BLaER1 treated with 17β-estradiol and CSF1 and Interleukin-3, amounts not matched to agents 10 nM and 100 nM (cell line): Measurements from ENCODE around the gene DLL1.

Source experiments
- H3K27ac ChIP-seq, 11 experiments: shearing (Covaris generic); formaldehyde crosslinking; 2 replicates each; pipeline ENCODE4 v1.8.1; 2022
- H3K27me3 ChIP-seq, 11 experiments: shearing (Covaris generic); formaldehyde crosslinking; 2 replicates each; pipeline ENCODE4 v1.8.1; 2022
- H3K36me3 ChIP-seq, 11 experiments: shearing (Covaris generic); formaldehyde crosslinking; 2 replicates each; pipeline ENCODE4 v1.8.1; 2022
- H3K4me1 ChIP-seq, 10 experiments: shearing (Covaris generic); formaldehyde crosslinking; 2 replicates each; pipeline ENCODE4 v1.8.1; 2022
- H3K4me2 ChIP-seq, 11 experiments: shearing (Covaris generic); formaldehyde crosslinking; 2 replicates each; pipeline ENCODE4 v1.8.1; 2022
- H3K4me3 ChIP-seq, 10 experiments: shearing (Covaris generic); formaldehyde crosslinking; 2 replicates each; pipeline ENCODE4 v1.8.1; 2022
- H3K9ac ChIP-seq, 11 experiments: shearing (Covaris generic); formaldehyde crosslinking; 2 replicates each; pipeline ENCODE4 v1.8.1; 2022
- H3K9me3 ChIP-seq, 11 experiments: shearing (Covaris generic); formaldehyde crosslinking; replicated peaks in 1 of 11; 2 replicates each; pipeline ENCODE4 v1.8.1; 2022
- H4K20me1 ChIP-seq, 11 experiments: shearing (Covaris generic); formaldehyde crosslinking; 2 replicates each; pipeline ENCODE4 v1.8.1; 2022
- Cebpa-rat ChIP-seq, 11 experiments: shearing (Covaris generic); IDR thresholded peaks; 2 replicates each; pipeline ENCODE4 v1.8.1; 2022

Gene DLL1

DNA sequence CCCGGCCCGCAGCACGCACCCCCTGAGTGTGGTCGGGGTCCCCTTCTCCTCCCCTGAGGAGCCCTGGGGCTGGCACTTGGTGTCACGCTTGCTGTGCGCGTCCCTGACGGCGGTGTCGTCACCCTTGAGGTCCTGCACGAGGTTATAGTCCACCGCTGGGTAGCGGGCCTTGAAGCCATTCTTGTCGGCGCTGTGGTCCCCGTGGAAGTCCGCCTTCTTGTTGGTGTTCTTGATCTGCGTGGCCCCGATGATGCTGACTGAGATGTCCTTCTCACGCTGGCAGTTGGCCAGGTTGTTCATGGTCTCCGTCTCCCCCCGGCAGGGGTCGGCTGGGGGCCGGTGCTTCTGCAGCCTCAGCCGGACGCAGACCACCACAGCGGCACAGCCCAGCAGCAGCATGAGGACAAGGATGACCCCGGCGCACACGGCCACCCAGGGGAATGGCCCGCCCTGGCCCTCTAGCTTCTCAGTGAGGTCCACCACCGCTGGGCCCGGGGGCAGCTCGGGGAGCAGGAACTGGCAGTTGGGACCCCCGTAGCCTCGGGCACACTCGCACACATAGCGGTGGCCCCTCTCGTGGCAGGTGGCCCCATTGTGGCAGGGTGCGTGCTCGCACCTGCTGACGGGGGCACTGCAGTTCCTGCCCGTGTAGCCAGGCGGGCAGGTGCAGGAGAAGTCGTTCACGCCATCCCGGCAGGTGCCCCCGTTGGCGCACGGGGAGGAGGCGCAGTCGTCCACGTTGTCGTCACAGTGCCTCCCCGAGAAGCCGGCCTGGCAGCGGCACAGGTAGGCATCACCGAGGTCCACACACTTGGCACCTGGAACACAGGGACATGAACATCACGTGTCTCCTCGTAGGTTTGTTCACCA, 7.4 kb downstream of the DLL1 start:
- peaks cover 58 to 91% (median 76%) of the 10 kb centered on the region in 11 experiments for H3K27me3 ChIP-seq
- no peak for TF ChIP-seq Cebpa-rat (IDR thresholded peaks at IDR 0.05)
- peaks cover 0 to 63% (median 0%) of the 10 kb centered on the region in 11 experiments; a peak in 4 of 22 replicates for H3K36me3 ChIP-seq
- H3K4me3 ChIP-seq, result no peak overlapping the region
- H3K4me1 ChIP-seq, result peaks cover 15 to 29% (median 27%) of the 10 kb centered on the region in 10 experiments
- H3K4me2 ChIP-seq, result no peak overlapping the region
- H3K27ac ChIP-seq, result no peak overlapping the region
- no peaks in the 10 kb centered on the region for H3K9me3 ChIP-seq
- no peak overlapping the region for H3K9ac ChIP-seq
- H4K20me1 ChIP-seq, result peaks cover 21 to 61% (median 40%) of the 10 kb centered on the region in 11 experiments; a peak in 21 of 22 replicates

DNA sequence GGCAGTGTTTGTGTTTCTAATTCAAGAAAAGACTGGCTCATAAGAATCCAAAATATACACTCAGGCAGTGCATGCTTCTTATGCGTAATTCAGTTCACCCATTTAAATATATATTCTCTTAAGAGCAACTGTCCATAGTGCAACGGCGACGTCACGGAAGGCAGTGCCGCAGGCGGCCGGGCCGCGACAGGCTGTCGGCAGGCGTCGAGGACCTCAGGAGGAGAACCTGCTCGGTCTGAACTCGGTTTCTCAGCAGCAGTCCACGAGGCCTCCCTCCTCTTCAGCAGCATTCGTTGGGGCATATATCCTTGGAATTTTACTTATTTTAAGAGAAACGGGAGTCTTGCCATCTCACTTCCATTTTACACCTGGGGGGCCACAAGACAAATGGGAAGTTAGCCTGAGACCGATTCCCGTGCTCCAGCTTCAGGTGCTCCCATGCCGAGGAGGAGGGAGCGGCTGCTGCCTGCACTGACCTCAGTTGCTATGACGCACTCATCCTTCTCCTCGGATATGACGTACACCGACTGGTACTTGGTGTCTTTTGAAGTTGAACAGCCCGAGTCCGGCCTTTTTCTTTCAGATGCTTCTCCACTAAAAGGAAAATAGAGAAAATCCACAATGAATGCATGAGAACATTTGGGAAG, 8.2 kb downstream of the DLL1 start:
- H4K20me1 ChIP-seq, result peaks cover 13 to 53% (median 32%) of the 10 kb centered on the region in 11 experiments; a peak in 18 of 22 replicates
- H3K27ac ChIP-seq, result no peak overlapping the region
- no peak for TF ChIP-seq Cebpa-rat (IDR thresholded peaks at IDR 0.05)
- H3K4me3 ChIP-seq, result no peak overlapping the region
- H3K27me3 ChIP-seq, result peaks cover 49 to 83% (median 68%) of the 10 kb centered on the region in 11 experiments
- no peak overlapping the region for H3K4me2 ChIP-seq
- H3K9me3 ChIP-seq, result no peaks in the 10 kb centered on the region
- H3K4me1 ChIP-seq, result peaks cover 18 to 33% (median 32%) of the 10 kb centered on the region in 10 experiments
- H3K36me3 ChIP-seq, result peaks cover 0 to 55% (median 0%) of the 10 kb centered on the region in 11 experiments; a peak in 4 of 22 replicates
- H3K9ac ChIP-seq, result no peak overlapping the region

DNA sequence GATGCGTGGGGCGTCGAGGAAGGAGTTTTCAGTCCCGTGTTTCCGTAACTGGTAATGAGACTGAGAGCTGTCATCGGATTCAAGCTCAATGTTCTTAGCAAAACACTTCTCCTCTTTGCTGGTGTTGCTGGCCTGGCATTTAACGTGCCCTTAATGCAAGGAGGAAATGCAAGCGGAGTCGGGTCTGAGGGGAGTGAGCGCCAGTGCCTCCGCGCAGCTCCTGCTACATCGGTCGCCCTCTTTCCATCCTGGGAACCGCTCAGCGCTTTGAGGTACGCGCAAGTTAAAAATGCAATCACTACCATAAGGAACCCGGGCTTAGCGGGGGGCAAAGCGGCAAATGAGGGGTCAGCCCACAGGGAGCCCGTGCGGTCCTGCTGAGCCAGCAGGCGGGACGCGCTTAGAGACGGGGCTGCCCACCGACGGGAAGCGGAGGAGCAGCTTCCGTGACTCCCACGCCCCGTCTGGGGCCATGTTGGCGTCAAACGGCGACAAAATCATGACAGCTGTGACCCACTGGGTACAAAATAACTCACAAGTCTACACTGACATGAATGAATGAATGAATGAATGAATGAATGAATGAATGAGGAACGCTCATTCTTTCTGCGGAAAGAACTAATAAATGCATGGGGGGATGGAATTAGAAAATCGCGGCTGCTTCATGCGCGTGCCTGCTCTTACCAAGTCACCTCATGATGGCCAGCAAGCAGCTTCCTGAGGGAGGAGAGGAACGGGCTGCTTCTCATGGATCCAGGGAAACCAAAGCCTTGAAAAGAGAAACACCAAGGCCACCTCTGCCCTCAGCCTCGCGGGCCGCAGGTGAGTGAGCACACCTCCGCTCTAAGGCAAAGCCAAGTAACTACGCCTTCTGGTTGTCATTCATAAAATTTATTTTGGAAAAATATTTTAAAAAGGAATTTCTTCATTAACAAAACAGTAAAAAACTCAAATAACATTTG, 9.3 kb downstream of the DLL1 start:
- Histone ChIP-seq H3K4me2 (no peak overlapping the region), H3K27ac (no peak overlapping the region), H3K4me3 (no peak overlapping the region), H3K36me3 (peaks cover 0 to 44% (median 0%) of the 10 kb centered on the region in 11 experiments; a peak in 4 of 22 replicates), H4K20me1 (peaks cover 7 to 43% (median 22%) of the 10 kb centered on the region in 11 experiments; a peak in 15 of 22 replicates), H3K9me3 (no peaks in the 10 kb centered on the region; a peak in 1 of 22 replicates), H3K4me1 (peaks cover 18 to 44% (median 41%) of the 10 kb centered on the region in 10 experiments), H3K27me3 (peaks cover 39 to 72% (median 58%) of the 10 kb centered on the region in 11 experiments), H3K9ac (no peak overlapping the region)
- no peak for TF ChIP-seq Cebpa-rat (IDR thresholded peaks at IDR 0.05)

DNA sequence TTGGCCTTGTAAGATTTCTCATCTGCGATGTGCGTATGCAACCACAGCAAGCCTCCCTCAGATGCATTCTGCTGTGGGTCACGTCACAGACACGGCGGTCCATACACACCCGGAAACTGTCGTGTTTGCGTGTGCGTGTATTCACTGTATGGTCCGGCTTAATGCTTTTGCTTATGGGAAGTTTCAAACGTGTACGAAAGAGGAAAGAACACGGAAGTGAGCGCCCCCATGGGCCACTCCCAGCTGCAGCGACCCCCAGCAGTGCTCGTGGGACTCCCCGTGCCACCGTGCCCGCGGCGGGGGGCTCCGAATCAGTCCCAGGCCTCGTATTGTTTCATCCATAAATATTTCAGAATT, 10.2 kb downstream of the DLL1 start:
- peaks cover 18 to 52% (median 46%) of the 10 kb centered on the region in 10 experiments for H3K4me1 ChIP-seq
- peaks cover 30 to 63% (median 48%) of the 10 kb centered on the region in 11 experiments for H3K27me3 ChIP-seq
- H3K4me3 ChIP-seq, result no peak overlapping the region
- peaks cover 0 to 35% (median 0%) of the 10 kb centered on the region in 11 experiments; a peak in 4 of 22 replicates for H3K36me3 ChIP-seq
- H3K4me2 ChIP-seq, result peak overlapping the region in 8 of 11 experiments; percentile 66 to 83 (median 79); a peak in 15 of 22 replicates
- no peak for TF ChIP-seq Cebpa-rat (IDR thresholded peaks at IDR 0.05)
- no peak overlapping the region for H3K27ac ChIP-seq
- H3K9ac ChIP-seq, result no peak overlapping the region
- H4K20me1 ChIP-seq, result peaks cover 7 to 33% (median 17%) of the 10 kb centered on the region in 11 experiments; a peak in 15 of 22 replicates
- H3K9me3 ChIP-seq, result no peaks in the 10 kb centered on the region; a peak in 1 of 22 replicates

DNA sequence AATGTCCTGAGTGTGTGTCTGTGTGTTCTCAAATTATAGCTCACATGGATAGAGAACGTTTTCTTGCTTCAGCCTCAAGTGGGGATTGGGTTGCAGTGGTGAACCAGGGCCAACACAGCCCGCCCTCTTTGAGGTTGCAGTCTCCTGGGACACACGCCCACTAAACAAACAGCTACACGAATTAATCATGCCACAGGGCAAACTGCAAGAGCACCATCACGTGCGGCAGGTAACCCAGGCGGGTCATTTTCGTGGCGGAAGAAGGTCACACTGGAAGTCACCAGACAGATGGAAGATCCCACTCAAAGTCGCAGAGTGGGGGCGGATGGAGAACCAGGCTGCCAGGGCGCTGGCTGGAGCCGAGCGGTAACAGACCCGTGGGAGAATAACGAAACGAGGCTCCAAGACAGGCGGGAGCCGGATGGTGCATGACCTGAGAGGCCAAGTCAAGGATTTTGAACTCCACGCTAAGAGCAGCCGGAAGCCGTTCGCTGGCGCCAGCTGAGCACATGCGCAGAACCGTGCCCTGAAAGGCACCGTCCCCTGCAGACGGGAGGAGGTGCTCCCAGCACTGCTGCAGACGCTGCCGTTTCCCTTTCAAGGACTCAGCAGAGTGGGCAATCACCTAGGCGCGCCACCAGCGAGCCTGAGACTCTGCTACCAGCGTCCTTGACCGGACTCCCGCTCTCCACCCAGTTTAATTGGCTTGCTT, 10.7 kb downstream of the DLL1 start:
- H3K4me1 ChIP-seq, result peaks cover 18 to 53% (median 46%) of the 10 kb centered on the region in 10 experiments
- H3K4me3 ChIP-seq, result no peak overlapping the region
- H3K27ac ChIP-seq, result no peak overlapping the region
- peaks cover 24 to 59% (median 44%) of the 10 kb centered on the region in 11 experiments for H3K27me3 ChIP-seq
- H4K20me1 ChIP-seq, result peaks cover 4 to 28% (median 11%) of the 10 kb centered on the region in 11 experiments; a peak in 14 of 22 replicates
- TF ChIP-seq Cebpa-rat (IDR thresholded peaks at IDR 0.05), result no peak
- no peaks in the 10 kb centered on the region; a peak in 1 of 22 replicates for H3K9me3 ChIP-seq
- peak overlapping the region in 8 of 11 experiments; percentile 66 to 83 (median 79); a peak in 18 of 22 replicates for H3K4me2 ChIP-seq
- H3K36me3 ChIP-seq, result peaks cover 0 to 29% (median 0%) of the 10 kb centered on the region in 11 experiments; a peak in 4 of 22 replicates
- H3K9ac ChIP-seq, result no peak overlapping the region

DNA sequence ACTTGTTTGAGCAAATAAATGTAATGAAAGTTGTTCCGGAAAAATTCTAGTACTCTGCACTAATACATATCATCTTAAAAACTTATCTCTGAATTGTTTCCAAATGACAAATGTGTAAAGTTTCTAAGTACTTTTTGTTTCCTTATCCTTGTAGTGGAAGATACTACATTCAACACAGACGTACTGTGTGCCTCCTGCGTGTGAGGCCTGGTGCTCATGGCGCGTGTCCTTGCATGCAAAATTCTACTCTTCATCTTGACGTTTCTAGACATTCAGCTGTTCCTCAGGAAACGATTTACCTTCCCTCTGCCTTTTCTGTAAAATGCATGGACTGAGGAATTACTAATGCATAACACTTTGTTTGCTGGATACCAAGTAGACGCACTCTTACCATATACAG, 11.5 kb downstream of the DLL1 start:
- H3K27me3 ChIP-seq, result peaks cover 17 to 59% (median 44%) of the 10 kb centered on the region in 11 experiments; a peak in 21 of 22 replicates
- H3K4me2 ChIP-seq, result peak overlapping the region; percentile 66 to 83 (median 78); a peak in 19 of 22 replicates
- H3K36me3 ChIP-seq, result peaks cover 0 to 22% (median 0%) of the 10 kb centered on the region in 11 experiments; a peak in 4 of 22 replicates
- H3K4me3 ChIP-seq, result no peak overlapping the region
- H3K9ac ChIP-seq, result no peak overlapping the region
- no peak overlapping the region for H3K27ac ChIP-seq
- peaks cover 0 to 21% (median 9%) of the 10 kb centered on the region in 11 experiments; a peak in 11 of 22 replicates for H4K20me1 ChIP-seq
- no peak for TF ChIP-seq Cebpa-rat (IDR thresholded peaks at IDR 0.05)
- H3K4me1 ChIP-seq, result peaks cover 18 to 53% (median 46%) of the 10 kb centered on the region in 10 experiments
- no peaks in the 10 kb centered on the region; a peak in 1 of 22 replicates for H3K9me3 ChIP-seq

DNA sequence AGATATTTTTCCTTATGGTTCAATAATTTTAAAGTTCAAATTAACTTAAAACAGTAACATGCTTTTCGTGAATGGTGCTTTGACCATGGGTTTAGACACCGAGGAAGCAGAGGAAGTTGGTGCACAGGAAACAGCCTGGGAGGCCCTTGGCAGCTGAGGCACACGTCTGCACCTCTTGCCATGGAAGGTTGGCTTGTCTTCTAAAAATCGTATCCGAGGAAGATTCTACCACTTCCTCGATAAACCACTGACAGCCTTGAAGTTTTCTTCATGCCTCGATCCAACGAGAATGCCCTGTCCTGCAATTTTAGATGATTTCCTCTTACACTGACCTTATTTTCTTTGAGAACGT, 12.2 kb downstream of the DLL1 start:
- no peak overlapping the region; a peak in 1 of 20 replicates for H3K4me3 ChIP-seq
- H3K36me3 ChIP-seq, result peaks cover 0 to 17% (median 0%) of the 10 kb centered on the region in 11 experiments; a peak in 4 of 22 replicates
- peaks cover 0 to 18% (median 9%) of the 10 kb centered on the region in 11 experiments; a peak in 13 of 22 replicates for H4K20me1 ChIP-seq
- peak overlapping the region in 3 of 11 experiments; percentile 30 to 50 (median 40); a peak in 4 of 22 replicates for H3K27ac ChIP-seq
- no peak for TF ChIP-seq Cebpa-rat (IDR thresholded peaks at IDR 0.05)
- peaks cover 18 to 53% (median 46%) of the 10 kb centered on the region in 10 experiments for H3K4me1 ChIP-seq
- H3K27me3 ChIP-seq, result peaks cover 20 to 59% (median 42%) of the 10 kb centered on the region in 11 experiments; a peak in 19 of 22 replicates
- H3K9me3 ChIP-seq, result no peaks in the 10 kb centered on the region; a peak in 1 of 22 replicates
- H3K4me2 ChIP-seq, result peak overlapping the region; percentile 66 to 83 (median 78)
- H3K9ac ChIP-seq, result no peak overlapping the region; a peak in 1 of 22 replicates
